HG03095 (cell line): ENCODE results near the gene CD207.
"Not testable (repeated sequence)": the region's sequence is repeated elsewhere in the genome, so short reads cannot be mapped to it uniquely, and the experiment has no call there.

Source experiments
- ATAC-seq: cut with Tn5 transposase; IDR thresholded peaks from one replicate; pipeline ENCODE4 v1.9.1; 2021; ENCODE audit warnings: moderate library complexity; ENCODE audit not compliant: unreplicated experiment

Gene CD207

GRCh38 chr2:70829916-70830315, 5.7 kb downstream of the CD207 start:
- no peak for ATAC-seq

- ATAC-seq: no peak
Observed at GRCh38 chr2:70828914-70829824, 6.4 kb downstream of the CD207 start.

- no peak for ATAC-seq
Observed at GRCh38 chr2:70828115-70828514, 7.5 kb downstream of the CD207 start.

- no peak for ATAC-seq
Observed at GRCh38 chr2:70827388-70827787, 8.2 kb downstream of the CD207 start.

- no peak for ATAC-seq
Observed at GRCh38 chr2:70826696-70827350, 8.8 kb downstream of the CD207 start.

- ATAC-seq: no peak
Observed at GRCh38 chr2:70823249-70823648, 12.4 kb downstream of the CD207 start.

- ATAC-seq: no peak
Observed at GRCh38 chr2:70822843-70823242, 12.8 kb downstream of the CD207 start.

- no peak for ATAC-seq
Observed at GRCh38 chr2:70820499-70820898, 15.1 kb downstream of the CD207 start, which contains the start of gene CLEC4F. Gene CLEC4F, minus strand, starts transcription at chr2:70820599. Its CDS starts 76 bp downstream, at chr2:70820523.

GRCh38 chr2:70817284-70817954, 18.2 kb downstream of the CD207 start:
- no peak for ATAC-seq

GRCh38 chr2:70816726-70817125, 18.9 kb downstream of the CD207 start:
- no peak for ATAC-seq

GRCh38 chr2:70808983-70809958, 26.3 kb downstream of the CD207 start:
- ATAC-seq: no peak

- ATAC-seq: no peak
Observed at GRCh38 chr2:70807828-70808118, 27.8 kb downstream of the CD207 start.

- ATAC-seq: no peak
Observed at GRCh38 chr2:70807102-70807827, 28.4 kb downstream of the CD207 start.

- ATAC-seq: no peak
Observed at GRCh38 chr2:70806620-70807019, 29.0 kb downstream of the CD207 start.

GRCh38 chr2:70806013-70806412, 29.6 kb downstream of the CD207 start:
- no peak for ATAC-seq

GRCh38 chr2:70801607-70802263, 33.9 kb downstream of the CD207 start:
- no peak for ATAC-seq

GRCh38 chr2:70799706-70800105, 35.9 kb downstream of the CD207 start:
- ATAC-seq: no peak

GRCh38 chr2:70797996-70798395, 37.6 kb downstream of the CD207 start:
- not testable (repeated sequence) for ATAC-seq

GRCh38 chr2:70797506-70797905, 38.1 kb downstream of the CD207 start:
- ATAC-seq: no peak
